VCaP (cell line): ENCODE results near the gene BRMS1L.

Experiments used
- H3K27ac ChIP-seq: fragments of 450-650 bp; 2 replicates; pipeline ENCODE4 v1.5.1; 2017
- TF ChIP-seq, protein P1 (sequence below): fragments of 450-650 bp; conservative IDR thresholded peaks from 2 replicates; pipeline ENCODE4 v1.5.1; 2017; ENCODE audit warnings: mild to moderate bottlenecking, moderate library complexity

The BRMS1L gene

DNA sequence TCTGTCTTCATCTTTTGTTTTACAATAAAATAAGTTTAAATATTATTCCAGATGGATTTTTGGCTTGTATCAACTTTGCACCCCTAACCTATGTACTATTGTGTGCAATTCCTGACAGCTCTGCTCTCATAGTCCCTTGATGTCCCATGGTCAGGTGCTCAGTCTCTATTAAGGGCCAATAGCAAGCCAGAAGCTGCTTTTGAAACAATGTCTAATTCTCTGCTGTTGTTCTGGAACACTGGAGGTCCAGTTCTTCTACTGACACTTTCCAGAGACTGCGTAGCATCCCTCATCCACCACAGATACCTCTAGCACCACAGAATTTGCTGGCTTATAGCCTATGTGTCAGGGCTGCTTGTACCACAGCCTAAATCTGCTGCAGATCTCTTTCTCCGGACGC lies 74.6 kb downstream of the BRMS1L start:
- no peak overlapping the region for H3K27ac ChIP-seq
- TF ChIP-seq, protein P1, sequence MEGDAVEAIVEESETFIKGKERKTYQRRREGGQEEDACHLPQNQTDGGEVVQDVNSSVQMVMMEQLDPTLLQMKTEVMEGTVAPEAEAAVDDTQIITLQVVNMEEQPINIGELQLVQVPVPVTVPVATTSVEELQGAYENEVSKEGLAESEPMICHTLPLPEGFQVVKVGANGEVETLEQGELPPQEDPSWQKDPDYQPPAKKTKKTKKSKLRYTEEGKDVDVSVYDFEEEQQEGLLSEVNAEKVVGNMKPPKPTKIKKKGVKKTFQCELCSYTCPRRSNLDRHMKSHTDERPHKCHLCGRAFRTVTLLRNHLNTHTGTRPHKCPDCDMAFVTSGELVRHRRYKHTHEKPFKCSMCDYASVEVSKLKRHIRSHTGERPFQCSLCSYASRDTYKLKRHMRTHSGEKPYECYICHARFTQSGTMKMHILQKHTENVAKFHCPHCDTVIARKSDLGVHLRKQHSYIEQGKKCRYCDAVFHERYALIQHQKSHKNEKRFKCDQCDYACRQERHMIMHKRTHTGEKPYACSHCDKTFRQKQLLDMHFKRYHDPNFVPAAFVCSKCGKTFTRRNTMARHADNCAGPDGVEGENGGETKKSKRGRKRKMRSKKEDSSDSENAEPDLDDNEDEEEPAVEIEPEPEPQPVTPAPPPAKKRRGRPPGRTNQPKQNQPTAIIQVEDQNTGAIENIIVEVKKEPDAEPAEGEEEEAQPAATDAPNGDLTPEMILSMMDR, result no peak

DNA sequence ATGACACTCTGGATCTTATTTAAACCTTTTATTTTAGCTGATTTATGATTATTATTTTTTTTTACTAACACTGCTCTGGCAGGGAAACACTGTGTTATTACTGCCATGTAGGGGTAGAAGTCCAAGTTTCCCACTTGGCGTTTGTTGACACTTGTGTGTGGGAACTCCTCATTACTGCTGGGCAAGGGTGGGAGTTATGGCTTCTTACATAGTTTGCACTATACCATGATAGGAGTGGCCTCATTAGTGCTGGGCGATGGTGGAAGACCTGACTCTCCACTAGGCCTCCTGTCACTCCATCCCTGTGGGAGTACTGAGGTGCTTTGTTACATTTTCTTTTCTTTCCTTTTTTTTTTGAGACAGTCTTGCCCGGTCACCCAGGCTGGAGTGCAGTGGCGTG lies 83.5 kb downstream of the BRMS1L start:
- TF ChIP-seq, protein P1, result no peak
- H3K27ac ChIP-seq, result no peak overlapping the region

DNA sequence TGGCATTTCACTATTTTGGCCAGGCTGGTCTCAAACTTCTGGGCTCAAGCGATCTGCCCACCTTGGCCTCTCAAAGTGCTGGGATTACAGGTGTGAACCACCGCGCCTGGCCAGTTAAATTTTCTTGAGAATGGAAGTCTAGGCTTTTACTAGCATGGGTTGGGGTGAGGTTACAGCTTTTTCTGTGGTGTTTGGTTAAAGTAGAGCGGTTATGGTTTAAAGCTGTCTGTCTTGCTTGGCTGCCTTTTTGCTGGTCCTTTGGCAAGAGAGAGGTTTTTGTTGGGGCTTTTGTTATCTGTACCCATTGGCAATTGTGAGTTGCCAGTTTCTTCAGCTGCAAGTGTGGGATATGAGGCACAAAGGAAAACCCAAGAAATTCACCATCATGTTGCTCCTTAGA lies 84.1 kb downstream of the BRMS1L start:
- H3K27ac ChIP-seq, result no peak overlapping the region

DNA sequence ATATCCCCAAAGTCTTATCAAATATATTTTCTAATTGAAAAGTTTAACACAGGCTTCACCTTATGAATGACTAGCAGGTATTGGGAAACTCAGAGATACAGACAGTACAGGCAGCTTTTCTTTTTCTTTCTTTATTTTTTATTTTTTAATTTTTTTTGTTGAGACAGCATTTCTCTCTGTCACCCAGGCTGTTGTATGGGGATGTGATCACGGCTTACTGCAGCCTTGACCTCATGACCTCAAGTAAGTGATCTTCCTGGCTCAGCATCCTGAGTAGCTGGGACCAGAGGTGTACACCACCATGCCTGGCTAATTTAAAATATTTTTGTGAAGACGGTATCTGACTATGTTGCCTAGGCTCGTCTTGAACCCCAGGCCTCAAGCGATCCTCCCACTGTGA lies 85.0 kb downstream of the BRMS1L start:
- TF ChIP-seq, protein P1, result no peak
- no peak overlapping the region for H3K27ac ChIP-seq

More for the DNA sequence above, 84.1 kb downstream of the BRMS1L start:
- TF ChIP-seq, protein P1, result no peak

DNA sequence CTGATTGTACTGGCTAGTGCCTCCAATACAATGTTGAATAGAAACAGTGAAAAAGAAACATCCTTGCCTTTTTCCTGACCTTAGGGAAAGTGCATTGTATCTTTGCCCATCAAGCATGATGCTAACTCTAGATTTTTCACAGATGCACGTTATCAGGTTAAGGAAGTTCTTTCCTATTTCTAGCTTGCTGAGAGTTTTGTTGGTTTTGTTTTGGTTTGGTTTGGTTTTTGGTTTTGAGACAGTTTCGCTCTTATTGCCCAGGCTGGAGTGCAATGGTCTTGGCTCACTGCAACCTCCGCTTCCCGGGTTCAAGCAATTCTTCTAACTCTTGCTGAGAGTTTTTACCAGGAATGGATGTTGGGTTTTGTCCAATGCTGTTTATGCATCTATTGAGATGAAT lies 89.0 kb downstream of the BRMS1L start:
- TF ChIP-seq, protein P1, result no peak

DNA sequence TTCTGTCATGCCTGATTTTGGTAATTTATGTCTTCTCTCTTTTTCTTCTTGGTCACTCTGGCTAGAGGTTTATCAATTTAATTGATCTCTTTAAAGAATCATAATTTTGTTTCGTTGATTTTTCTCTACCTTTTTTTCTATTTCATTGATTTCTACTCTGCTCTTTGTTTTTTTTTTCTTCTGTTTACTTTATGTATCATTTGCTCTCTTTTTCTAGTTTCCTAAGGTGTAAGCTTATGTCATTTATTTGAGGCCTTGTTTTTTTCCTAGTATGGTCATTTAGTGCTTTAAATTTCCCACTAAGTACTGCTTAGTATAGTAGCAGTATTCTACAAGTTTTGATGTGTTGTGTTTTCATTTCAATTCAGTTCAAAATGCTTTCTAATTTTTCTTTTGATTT lies 89.6 kb downstream of the BRMS1L start:
- TF ChIP-seq, protein P1, result no peak
- no peak overlapping the region for H3K27ac ChIP-seq

More for the DNA sequence above, 89.0 kb downstream of the BRMS1L start:
- no peak overlapping the region for H3K27ac ChIP-seq
